HG02943 (cell line): ENCODE results near the gene PRDX2.
"Not testable (repeated sequence)": the region's sequence is repeated elsewhere in the genome, so short reads cannot be mapped to it uniquely, and the experiment has no call there.

Source experiments
- ATAC-seq: cut with Tn5 transposase; IDR thresholded peaks from one replicate; pipeline ENCODE4 v1.9.1; 2021; ENCODE audit warnings: mild to moderate bottlenecking, low read depth, moderate library complexity; ENCODE audit not compliant: unreplicated experiment

Gene PRDX2

DNA sequence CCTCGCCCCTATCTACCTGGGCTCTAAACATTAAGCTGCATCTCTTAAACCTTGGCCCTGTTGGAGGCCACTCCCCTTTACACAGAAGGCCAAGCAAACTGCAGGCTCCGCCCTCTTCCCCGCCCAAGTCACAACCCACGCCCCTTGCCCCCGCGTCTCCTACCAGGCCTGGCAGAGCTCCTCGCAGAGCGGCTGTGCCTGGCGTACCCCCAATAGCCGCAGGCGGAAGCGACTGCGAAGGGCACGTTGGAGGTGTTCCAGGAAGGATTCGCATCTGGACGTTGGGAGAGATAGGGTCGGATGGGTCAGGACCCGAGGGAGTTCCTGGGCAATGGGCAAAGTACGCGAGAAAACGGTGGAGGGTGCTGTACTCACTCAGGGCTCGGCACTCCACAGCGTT lies 26.9 kb upstream of the PRDX2 start:
- no peak for ATAC-seq

- ATAC-seq: no peak
Measured at GRCh38 chr19:12825254-12826131, 23.9 kb upstream of the PRDX2 start.

DNA sequence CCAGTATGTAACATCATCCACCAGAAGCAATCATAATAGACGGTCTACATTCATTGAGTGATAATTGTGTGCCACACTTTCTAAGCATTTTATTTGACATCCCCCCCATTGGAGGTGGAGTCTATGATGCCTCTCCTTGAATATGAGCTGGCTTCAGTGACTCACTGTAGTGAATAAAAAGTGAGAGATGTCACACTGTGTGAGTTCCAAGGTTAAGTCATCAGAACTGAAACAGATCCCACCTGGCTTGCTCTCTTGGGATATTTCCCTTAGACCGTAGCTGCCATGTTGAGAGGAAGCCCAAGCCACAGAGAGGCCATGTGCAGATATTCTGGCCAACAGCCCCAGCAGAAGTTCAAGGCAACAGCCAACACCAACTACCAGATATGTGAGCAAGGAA lies 20.2 kb upstream of the PRDX2 start:
- ATAC-seq: no peak

DNA sequence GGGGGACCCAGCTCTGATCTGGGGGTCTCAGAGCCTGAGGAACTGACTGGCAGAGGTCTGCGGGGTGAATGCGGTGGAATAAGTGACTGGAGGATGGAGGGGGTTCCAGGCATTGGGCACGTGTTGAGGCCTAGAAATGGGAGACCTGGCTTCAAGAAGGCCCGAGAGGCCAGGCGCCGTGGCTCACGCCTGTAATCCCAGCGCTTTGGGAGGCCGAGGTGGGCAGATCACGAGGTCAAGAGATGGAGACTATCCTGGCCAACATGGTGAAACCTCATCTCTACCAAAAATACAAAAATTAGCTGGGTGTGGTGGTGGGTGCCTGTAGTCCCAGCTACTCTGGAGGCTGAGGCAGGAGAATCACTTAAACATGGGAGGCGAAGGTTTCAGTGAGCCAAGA lies 16.2 kb upstream of the PRDX2 start:
- ATAC-seq: not testable (repeated sequence)

DNA sequence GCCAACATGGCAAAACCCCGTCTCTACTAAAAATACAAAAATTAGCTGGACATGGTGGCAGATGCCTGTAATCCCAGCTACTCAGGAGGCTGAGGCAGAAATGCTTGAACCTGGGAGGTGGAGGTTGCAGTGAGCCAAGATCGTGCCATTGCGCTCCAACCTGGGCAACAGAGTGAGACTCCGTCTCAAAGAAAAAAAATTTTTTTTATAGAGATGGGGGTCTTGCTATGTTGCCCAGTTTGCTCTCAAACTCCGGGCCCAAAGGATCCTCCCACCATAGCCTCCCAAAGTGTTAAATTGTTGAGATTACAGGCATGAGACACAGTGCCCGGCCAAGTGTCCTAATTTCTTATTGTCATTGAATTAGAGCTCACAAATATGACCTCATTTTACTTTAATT lies 15.6 kb upstream of the PRDX2 start:
- ATAC-seq: not testable (repeated sequence)

DNA sequence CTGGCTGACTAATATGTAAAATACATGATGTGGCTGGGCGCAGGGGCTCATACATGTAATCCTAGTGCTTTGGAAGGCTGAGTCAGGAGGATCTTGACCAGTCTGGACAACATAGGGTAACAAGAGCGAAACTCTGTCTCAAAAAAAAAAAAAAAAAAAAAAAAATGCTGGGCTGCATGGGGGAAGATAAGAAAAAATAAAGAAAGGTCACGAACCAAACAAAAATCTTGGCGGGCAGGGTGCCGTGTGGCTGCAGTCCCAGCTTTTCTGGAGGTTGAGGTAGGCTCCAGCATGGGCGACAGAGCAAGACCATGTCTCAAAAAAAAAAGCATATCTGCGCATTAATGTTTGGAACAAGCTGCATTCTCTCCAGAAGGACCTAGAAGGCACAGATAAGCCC lies 13.5 kb upstream of the PRDX2 start:
- ATAC-seq: no peak

- ATAC-seq: peak; percentile 73
Measured at GRCh38 chr19:12806242-12807081, 4.9 kb upstream of the PRDX2 start, which contains the start of gene RNASEH2A. RNASEH2A (plus strand) TSS chr19:12806584; CDS start chr19:12806674, 90 bp downstream.

- no peak for ATAC-seq
Measured at GRCh38 chr19:12804051-12804450, 2.5 kb upstream of the PRDX2 start.

GRCh38 chr19:12802267-12803106 lies 887 bp upstream of the PRDX2 start:
- ATAC-seq: no peak

DNA sequence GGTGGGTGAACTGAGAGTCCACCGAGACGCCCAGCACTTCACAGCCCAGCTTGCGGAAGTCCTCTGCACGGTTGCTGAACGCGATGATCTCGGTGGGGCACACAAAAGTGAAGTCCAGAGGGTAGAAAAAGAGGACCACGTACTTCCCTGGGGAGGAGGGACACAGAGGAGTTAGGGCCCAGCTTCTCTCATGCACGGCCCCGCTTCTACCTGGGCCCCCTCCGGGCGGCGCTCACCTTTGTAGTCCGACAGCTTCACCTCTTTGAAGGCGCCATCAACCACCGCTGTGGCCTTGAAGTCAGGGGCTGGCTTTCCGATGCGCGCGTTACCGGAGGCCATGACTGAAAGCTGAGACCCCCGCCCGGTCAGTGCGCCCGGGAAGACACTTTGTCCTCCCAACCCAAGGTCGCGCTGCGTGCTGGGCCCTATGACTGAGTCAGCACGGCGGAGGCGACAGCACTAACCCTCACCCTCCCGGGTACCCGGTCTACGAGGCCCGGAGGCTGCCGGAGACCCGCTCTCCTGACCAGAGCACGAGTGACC lies 606 bp downstream of the PRDX2 start:
- no peak for ATAC-seq

DNA sequence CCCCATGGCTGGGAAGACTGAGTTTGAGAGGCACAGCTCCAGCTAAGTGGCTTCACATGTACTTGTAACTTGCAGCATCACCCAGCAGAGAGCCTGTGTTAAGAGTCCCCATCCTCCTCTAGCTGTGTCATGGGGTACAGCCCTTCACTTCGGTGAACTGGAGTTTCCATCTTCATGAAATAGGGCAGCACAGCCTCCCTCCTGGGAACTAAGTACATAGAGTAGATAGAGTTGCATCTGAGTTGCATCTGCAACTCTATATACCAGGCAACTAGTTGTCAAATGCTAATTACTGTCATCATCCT lies 1.2 kb downstream of the PRDX2 start:
- ATAC-seq: no peak

- no peak for ATAC-seq
Measured at GRCh38 chr19:12799742-12800465, 1.7 kb downstream of the PRDX2 start.

DNA sequence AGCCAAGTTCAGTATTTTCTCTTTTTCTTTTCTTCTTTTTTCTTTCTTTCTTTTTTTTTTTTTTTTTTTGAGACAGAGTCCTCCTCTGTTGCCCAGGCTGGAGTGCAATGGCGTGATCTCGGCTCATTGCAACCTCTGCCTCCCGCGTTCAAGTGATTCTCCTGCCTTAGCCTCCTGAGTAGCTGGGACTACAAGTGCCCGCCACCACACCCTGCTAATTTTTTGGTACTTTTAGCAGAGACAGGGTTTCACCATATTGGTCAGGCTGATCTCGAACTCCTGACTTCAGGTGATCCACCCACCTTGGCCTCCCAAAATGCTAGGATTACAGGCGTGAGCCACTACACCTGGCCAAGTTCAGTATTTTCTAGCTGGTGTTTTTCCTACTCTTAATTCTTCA lies 4.0 kb downstream of the PRDX2 start:
- not testable (repeated sequence) for ATAC-seq

DNA sequence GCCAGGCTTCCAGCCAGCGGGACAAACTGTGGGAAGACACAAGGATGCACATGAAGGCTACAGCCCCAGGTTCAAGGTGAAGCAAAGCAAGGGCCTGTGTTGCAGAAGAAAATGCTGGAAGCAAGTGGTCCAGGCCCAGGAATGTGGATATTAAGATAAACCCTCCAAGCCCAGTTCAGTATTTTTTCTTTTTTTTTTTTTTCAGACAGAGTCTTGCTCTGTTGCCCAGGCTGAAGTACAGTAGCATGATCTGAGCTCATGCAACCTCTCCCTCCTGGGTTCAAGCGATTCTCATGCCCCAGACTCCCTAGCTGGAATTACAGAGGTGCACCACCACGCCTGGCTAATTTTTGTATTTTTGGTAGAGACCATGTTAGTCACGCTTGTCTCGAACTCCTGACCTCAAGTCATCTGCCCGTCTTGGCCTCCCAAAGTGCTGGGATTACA lies 4.4 kb downstream of the PRDX2 start:
- ATAC-seq: no peak

DNA sequence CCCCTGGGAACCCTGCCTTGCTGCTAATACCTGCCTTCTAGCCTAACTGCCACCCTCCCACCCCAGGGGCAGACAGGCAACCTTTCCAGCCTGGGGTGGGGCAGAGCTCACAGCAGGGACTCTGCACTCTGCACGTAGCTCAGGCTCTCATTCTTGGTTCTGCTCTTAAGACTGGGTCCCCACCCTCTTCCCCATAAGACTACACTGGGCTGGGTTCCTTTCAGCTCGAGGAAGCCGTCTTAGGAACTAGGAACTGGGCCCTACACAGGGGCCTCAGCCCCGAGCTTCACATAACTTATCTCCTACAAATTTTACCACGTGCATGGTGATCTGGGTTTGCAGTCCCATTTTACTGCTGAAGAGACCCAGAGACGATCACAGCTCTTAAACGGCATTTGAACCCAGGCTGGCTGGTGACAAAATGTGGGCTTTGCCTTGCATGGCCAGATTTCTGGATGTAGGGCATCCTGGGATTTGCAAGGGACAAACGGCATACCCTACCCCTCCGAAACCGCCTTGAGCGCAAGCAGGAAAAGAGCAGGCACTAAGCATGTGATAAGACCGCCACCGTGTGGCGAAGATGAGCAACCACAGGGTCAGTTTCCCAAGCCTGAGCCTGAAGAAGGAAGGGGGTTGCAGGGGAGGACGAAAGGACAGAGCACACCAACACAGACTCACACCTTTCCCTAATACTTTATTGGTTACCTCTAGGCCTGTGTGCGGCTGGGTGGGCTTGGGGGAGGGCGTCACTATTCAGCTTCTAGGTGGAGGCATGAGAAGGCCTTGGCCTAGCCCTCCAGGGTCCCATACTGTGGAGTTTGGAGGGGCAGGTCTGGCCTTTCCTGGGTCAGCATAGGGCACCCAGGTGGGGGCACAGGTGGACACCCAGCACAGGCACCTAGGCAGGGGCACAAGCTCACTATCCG lies 5.2 kb downstream of the PRDX2 start:
- no peak for ATAC-seq

DNA sequence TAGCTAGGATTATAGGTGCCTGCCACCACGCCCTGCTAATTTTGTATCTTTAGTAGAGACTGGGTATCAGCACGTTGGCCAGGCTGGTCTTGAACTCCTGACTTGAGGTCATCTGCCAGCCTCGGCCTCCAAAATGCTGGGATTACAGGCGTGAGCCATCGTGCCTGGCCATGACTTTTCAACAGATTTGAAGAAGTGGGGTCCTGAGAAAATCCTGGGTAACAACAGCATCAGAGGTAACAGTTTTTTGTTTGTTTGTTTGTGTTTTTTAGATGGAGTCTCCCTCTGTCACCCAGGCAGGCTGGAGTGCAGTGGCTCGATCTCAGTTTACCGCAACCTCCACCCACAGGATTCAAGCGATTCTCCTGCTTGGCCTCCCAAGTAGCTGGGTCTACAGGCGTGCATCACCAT lies 6.6 kb downstream of the PRDX2 start:
- ATAC-seq: no peak

DNA sequence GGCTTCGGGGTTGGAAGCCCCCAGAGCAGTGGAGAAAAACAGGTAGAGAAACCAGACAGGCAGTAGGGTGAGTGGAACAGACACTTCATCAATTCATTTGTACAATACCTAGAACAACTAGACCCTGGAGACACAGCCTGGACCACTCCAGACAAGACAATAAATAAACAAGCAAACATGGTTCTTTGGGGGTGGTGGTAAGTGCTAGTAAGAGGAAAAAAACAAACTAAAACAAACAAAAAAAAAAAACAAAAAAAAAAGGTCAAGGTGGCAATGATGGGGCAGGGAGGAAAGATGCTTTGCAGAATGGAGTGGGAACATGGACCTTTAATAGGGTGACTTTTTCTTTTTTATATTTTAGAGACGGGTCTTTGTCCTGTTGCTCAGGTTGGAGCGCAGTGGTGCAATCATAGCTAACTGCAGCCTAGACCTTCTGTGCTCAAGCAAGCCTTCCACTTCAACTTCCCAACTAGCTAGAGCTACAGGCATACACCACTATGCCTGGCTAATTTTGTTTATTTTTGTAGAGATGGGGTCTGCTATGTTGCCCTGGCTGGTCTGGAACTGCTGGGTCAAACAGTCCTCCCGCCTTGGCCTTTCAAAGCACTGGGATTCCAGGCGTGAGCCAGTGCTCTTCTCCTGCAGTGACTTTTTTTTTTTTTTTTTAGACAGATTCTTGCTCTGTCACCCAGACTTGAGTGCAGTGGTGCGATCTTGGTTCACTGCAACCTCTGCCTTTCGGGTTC lies 7.2 kb downstream of the PRDX2 start:
- no peak for ATAC-seq
